Renal cortical epithelial cell (primary cell): ENCODE measurements around the gene EIF1AY. TPM values are rescaled to one million over a fixed set of nuclear protein-coding genes. Genes with fewer than 3 reads are reported as not detected.

Experiments used
- DNase-seq: peaks from one replicate; pipeline ENCODE4 v3.0.0-alpha.2; 2011; ENCODE audit warnings: low read depth
- total RNA-seq: library from RNA; depleted of rRNA; stranded (reverse); fragments of >200 nt; gene quantifications from 2 replicates; pipeline ENCODE4 v1.2.3, GENCODE V29; 2014

EIF1AY gene, protein sequence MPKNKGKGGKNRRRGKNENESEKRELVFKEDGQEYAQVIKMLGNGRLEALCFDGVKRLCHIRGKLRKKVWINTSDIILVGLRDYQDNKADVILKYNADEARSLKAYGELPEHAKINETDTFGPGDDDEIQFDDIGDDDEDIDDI
- total RNA-seq: 0.15 and 18.2 TPM in 2 replicates

- peak; percentile 92 for DNase-seq
Observed at GRCh38 chrY:20575531-20576121, at the start of gene EIF1AY. EIF1AY (plus strand) TSS chrY:20575776; CDS start chrY:20575872, 96 bp downstream.

DNA sequence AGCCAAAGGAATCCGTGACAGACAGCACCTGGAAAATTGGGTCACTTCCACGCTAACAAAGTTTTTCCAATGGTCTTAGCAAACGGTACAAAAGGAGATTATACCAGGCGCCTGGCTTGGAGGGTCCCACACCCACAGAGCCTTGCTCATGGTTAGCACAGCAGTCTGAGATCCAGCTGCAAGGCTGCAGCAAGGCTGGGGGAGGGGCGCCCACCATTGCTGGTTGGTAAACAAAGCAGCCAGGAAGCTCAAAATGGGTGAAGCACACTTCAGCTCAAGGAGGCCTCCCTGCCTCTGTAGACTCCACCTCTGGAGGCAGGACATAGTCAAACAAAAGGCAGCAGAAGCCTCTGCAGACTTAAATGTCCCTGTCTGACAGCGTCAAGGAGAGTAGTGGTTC, 47.1 kb upstream of the EIF1AY start:
- DNase-seq: no peak

GRCh38 chrY:20538186-20538585, 37.4 kb upstream of the EIF1AY start:
- no peak for DNase-seq

DNA sequence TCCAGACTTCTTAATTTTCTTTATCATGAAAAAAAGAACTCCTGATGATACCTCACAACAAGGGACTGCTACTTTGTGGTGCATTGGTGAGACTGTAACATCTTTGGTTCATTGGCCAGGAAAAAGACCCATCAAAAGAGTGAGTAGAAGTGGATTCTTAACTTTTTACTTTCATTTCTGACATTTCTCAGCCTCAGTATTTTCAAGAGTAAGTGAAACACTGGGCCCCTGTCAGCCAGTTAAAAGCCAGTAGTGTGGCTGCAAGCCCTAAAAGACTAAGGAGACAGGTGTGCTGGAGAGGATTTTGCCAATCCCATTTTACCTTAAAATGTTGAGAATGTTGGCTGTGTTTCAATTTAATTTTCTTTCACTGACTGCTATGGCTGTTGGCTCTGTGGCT, 36.6 kb upstream of the EIF1AY start:
- no peak for DNase-seq

DNA sequence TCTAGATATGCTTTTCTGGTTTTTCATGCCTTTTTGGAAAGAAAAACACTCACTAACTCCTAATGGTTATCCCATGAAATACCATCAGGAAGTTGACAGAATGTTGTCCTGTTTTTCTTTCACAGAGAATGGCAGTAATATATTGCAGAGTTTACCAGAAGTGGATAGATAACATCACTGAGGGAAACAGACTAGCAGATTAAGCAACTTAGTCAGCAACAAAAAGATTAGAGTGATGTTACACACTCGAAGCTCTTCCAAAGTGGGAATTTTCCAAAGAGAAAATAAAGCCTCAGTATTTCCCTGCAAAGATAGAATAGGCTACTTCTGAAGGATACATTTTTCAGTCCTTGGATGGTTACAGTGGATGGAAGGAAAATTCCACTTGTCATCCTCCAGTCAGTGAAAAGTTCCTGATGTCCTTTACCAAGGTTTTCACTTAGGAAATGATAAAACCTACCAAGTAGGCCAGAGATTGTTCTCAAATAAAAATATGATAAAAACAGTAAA, 31.1 kb upstream of the EIF1AY start:
- DNase-seq: no peak

GRCh38 chrY:20546071-20546470, 29.5 kb upstream of the EIF1AY start:
- no peak for DNase-seq

GRCh38 chrY:20549289-20549688, 26.3 kb upstream of the EIF1AY start:
- no peak for DNase-seq

DNA sequence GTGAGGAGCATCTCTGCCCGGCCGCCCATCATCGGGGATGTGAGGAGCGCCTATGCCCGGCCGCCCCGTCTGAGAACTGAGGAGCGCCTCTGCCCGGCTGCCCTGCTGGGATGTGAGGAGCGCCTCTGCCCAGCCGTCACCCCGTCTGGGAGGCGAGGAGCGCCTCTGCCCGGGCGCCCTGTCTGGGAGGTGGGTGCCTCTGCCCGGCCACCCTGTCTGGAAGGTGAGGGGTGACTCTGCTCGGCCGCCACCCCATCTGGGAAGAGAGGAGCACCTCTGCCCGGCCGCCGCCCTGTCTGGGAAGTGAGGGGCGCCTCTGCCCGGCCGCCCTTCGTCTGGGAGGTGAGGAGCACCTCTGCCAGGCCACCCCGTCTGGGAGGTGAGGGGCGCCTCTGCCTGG, 23.7 kb upstream of the EIF1AY start:
- DNase-seq: no peak

- peak; percentile 1 for DNase-seq
Observed at GRCh38 chrY:20552764-20553323, 22.7 kb upstream of the EIF1AY start.

GRCh38 chrY:20555820-20556219, 19.8 kb upstream of the EIF1AY start:
- DNase-seq: no peak

DNA sequence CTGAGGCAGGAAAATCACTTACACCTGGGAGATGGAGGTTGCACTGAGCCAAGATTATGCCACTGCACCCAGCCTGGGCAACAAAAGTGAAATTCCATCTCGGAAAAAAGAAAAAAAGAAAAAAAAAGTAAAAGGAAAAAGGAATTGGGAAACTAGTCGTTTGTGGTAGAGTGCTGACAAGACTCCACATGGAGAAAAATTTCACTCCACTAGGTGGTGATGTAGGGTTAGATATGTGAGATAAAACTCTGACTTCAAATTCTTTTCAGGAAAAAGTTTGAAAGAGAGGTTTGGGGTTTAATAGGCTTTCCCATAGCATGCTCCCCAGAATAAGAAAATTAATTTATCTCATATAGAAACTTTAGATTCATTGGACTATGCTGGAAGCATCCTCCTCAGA, 16.9 kb upstream of the EIF1AY start:
- DNase-seq: peak; percentile 45

DNA sequence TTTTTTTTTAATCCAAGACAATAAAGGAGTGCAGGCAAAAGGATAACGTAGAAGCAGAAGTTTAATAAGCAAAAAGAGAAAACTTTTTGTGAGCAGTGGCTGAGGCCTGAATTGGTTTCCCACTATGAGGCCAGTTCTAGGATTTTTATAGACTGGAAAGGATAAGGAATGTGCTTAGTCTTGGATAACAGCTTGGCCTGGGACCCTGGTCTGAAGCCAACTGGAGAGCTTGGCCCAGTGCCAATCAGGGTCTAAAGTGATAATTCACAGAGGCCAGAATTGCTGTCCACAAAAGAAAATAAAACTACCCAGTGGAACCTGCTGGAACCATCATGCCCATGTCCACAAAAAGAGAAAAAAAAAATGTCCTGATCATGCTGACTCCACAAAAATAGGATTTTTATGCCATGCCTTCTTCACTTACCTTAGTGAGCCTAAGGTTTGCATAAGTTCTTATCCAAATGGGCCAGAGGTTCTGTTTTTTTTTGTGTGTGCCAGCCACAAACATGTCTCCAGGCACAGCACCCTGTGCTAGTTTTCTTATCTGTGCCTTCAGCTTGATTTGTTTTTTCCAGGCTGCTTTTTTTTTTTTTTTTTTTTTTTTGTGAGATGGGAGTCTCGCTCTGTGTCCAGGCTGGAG, 15.6 kb upstream of the EIF1AY start:
- peak; percentile 46 for DNase-seq

DNA sequence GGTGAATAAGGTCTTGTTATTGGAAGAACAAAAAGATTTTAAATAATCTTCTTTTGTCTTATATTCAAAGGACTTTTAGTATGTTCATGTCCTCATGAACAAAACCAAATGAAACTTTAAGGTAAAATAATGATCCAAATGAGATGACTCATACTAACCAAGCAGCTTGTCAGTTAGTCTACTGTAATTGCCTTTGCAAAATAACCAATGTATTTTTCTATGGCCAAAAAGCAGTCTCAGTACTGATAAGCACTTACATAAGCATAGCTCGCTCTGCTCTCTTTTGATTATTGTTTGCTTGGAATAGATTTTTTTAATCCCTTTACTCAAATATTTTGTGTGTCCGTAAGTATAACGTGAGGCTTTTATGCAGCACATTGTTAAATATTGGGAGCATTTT, 4.3 kb upstream of the EIF1AY start:
- no peak for DNase-seq

GRCh38 chrY:20576506-20576905, 930 bp downstream of the EIF1AY start:
- no peak for DNase-seq

- no peak for DNase-seq
Observed at GRCh38 chrY:20578206-20578605, 2.6 kb downstream of the EIF1AY start.

DNA sequence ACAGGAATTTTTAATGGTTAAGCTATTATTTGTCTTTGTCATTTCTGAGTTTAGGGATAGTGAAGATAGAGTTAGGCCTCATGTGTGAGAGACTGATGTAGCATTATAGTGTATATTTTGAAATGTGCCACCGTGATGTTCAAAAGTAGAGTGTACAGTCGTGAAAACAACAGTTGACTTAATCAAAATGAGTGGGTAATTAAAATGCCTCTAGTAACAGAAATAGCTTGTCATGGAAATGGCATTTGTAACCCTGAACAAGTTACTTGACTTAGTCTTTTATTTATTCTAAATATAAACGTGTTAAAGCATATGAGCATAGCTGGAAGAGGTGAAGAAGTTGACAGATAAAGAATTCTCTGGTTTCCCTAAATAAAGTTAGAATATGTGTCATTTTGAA, 6.1 kb downstream of the EIF1AY start:
- DNase-seq: no peak

GRCh38 chrY:20586161-20586560, 10.6 kb downstream of the EIF1AY start:
- no peak for DNase-seq

Other genes starting within 250 kb of the EIF1AY start
- gene RPS4Y2, start 180.3 kb downstream of the EIF1AY start, total RNA-seq: not detected in 2 replicates